Breast epithelium (tissue), 3 donors: ENCODE measurements around the gene SLC22A17.
A peak's percentile ranks its signal among the peaks of the same experiment; 100 is the strongest.

Experiments used
- CTCF ChIP-seq, 3 donors: fragments of 450-650 bp; IDR thresholded peaks; one replicate each; pipeline ENCODE4 v1.5.1; 2016 to 2017; ENCODE audit warnings: antibody characterized with exemption in 3 of 3, mild to moderate bottlenecking in 3 of 3, moderate library complexity in 3 of 3
- POLR2A ChIP-seq: fragments of 450-650 bp; IDR thresholded peaks from one replicate; pipeline ENCODE4 v1.6.1; 2016; ENCODE audit warnings: antibody characterized with exemption, mild to moderate bottlenecking, moderate library complexity
- POLR2AphosphoS5 ChIP-seq, 3 donors: sonication (generic); formaldehyde crosslinking; IDR thresholded peaks; one replicate each; pipeline ENCODE4 v1.6.1; 2017; ENCODE audit warnings: antibody characterized with exemption in 3 of 3

GRCh38 chr14:23364164-23365035 is 11.7 kb upstream of the SLC22A17 start:
- no peak for TF ChIP-seq CTCF (IDR thresholded peaks at IDR 0.05)
- peak; percentile 36 for TF ChIP-seq POLR2A
- peak in 1 of 3 donors; percentile 41 for TF ChIP-seq POLR2AphosphoS5 (IDR thresholded peaks at IDR 0.05)
